GM23338 (cell line): ENCODE measurements around the gene PRR33. TPM values are rescaled to one million over a fixed set of nuclear protein-coding genes. Genes with fewer than 3 reads are reported as not detected.

Experiments
- ATAC-seq: fragments of 200-7000 bp; cut with Tn5 transposase; 3 replicates; pipeline ENCODE4 v1.9.1; 2020
- DNase-seq: peaks from one replicate; pipeline ENCODE4 v3.0.0-alpha.2; 2015; ENCODE audit warnings: low spot score
- H2AFZ ChIP-seq: fragments of 200-600 bp; sonication (generic); 2 replicates; pipeline ENCODE4 v1.8.0; 2016; ENCODE audit warnings: antibody characterized with exemption, mild to moderate bottlenecking, moderate library complexity
- H3F3A ChIP-seq: fragments of 200-600 bp; sonication (generic); replicated peaks from 2 replicates; pipeline ENCODE4 v1.8.0; 2017; ENCODE audit warnings: antibody characterized with exemption, mixed run types, low read depth
- H3K27ac ChIP-seq: fragments of 200-600 bp; sonication (generic); 2 replicates; pipeline ENCODE4 v1.6.1; 2016; ENCODE audit warnings: low read depth
- H3K27me3 ChIP-seq: fragments of 200-600 bp; sonication (generic); 2 replicates; pipeline ENCODE4 v1.8.0; 2016; ENCODE audit warnings: mild to moderate bottlenecking, mixed run types, moderate library complexity; ENCODE audit not compliant: insufficient read depth
- H3K36me3 ChIP-seq: fragments of 200-600 bp; sonication (generic); 2 replicates; pipeline ENCODE4 v1.8.0; 2016; ENCODE audit warnings: mild to moderate bottlenecking; ENCODE audit not compliant: insufficient read depth
- H3K4me1 ChIP-seq: fragments of 200-600 bp; sonication (generic); 2 replicates; pipeline ENCODE4 v1.8.0; 2016; ENCODE audit warnings: mild to moderate bottlenecking, moderate library complexity; ENCODE audit not compliant: insufficient read depth
- H3K4me2 ChIP-seq: fragments of 200-600 bp; sonication (generic); 2 replicates; pipeline ENCODE4 v1.7.1; 2017; ENCODE audit warnings: mixed run types
- H3K4me3 ChIP-seq: fragments of 200-600 bp; sonication (generic); 2 replicates; pipeline ENCODE4 v1.6.1; 2016; ENCODE audit warnings: mixed run types
- H3K79me2 ChIP-seq: fragments of 200-600 bp; sonication (generic); replicated peaks from 2 replicates; pipeline ENCODE4 v1.8.0; 2017; ENCODE audit warnings: mild to moderate bottlenecking; ENCODE audit not compliant: insufficient read depth
- H3K9me2 ChIP-seq: fragments of 200-600 bp; sonication (generic); 2 replicates; pipeline ENCODE4 v1.8.0; 2017; ENCODE audit not compliant: insufficient read depth
- H4K20me1 ChIP-seq: fragments of 200-600 bp; sonication (generic); replicated peaks from 2 replicates; pipeline ENCODE4 v1.8.0; 2017; ENCODE audit warnings: mild to moderate bottlenecking; ENCODE audit not compliant: insufficient read depth
- H3K27ac Mint-ChIP-seq: 2 replicates; pipeline ENCODE4 v1.8.0; 2020; ENCODE audit warnings: inconsistent platforms, mild to moderate bottlenecking, moderate library complexity, mixed read lengths
- H3K27me3 Mint-ChIP-seq: 3 replicates; pipeline ENCODE4 v1.8.0; 2022; ENCODE audit warnings: low read depth, mild to moderate bottlenecking, moderate library complexity, mixed read lengths, inconsistent platforms; ENCODE audit not compliant: insufficient read depth, poor library complexity
- H3K36me3 Mint-ChIP-seq: 3 replicates; pipeline ENCODE4 v1.8.0; 2021; ENCODE audit warnings: low read depth, mild to moderate bottlenecking, inconsistent platforms, moderate library complexity, mixed read lengths
- H3K4me1 Mint-ChIP-seq: 3 replicates; pipeline ENCODE4 v1.8.0; 2020; ENCODE audit warnings: mild to moderate bottlenecking, inconsistent platforms, mixed read lengths
- H3K4me3 Mint-ChIP-seq: 3 replicates; pipeline ENCODE4 v1.8.0; 2021; ENCODE audit warnings: moderate library complexity, mild to moderate bottlenecking, inconsistent platforms, mixed read lengths
- H3K9me3 Mint-ChIP-seq: 3 replicates; pipeline ENCODE4 v1.8.0; 2020; ENCODE audit warnings: moderate library complexity, mild to moderate bottlenecking, inconsistent platforms, mixed read lengths
- CREB1 ChIP-seq: fragments of 250-450 bp; sonication (Bioruptor Pico); IDR thresholded peaks from 2 replicates; pipeline ENCODE4 v1.5.0; 2020; ENCODE audit warnings: low read depth, mild to moderate bottlenecking, moderate library complexity
- EZH2 ChIP-seq: fragments of 200-600 bp; sonication (generic); IDR thresholded peaks from one replicate; pipeline ENCODE4 v1.8.0; 2017; ENCODE audit warnings: antibody characterized with exemption, mild to moderate bottlenecking, low read depth; ENCODE audit not compliant: unreplicated experiment
- EZH2phosphoT487 ChIP-seq: fragments of 200-600 bp; sonication (generic); IDR thresholded peaks from one replicate; pipeline ENCODE4 v1.8.1; 2018; ENCODE audit warnings: antibody characterized with exemption; ENCODE audit not compliant: unreplicated experiment
- NANOG ChIP-seq: IDR thresholded peaks from 2 replicates; pipeline ENCODE4 v1.6.1; 2016; ENCODE audit warnings: antibody characterized with exemption, borderline replicate concordance
- POLR2AphosphoS5 ChIP-seq: IDR thresholded peaks from 2 replicates; pipeline ENCODE4 v1.6.1; 2016; ENCODE audit warnings: antibody characterized with exemption, low read depth
- REST ChIP-seq: IDR thresholded peaks from one replicate; pipeline ENCODE4 v1.6.1; 2018; ENCODE audit warnings: antibody characterized with exemption; ENCODE audit not compliant: unreplicated experiment
- STAT1 ChIP-seq: IDR thresholded peaks from one replicate; pipeline ENCODE4 v1.6.1; 2016; ENCODE audit warnings: antibody characterized with exemption; ENCODE audit not compliant: unreplicated experiment
- ZNF331 ChIP-seq: fragments of 250-450 bp; sonication (Bioruptor Pico); IDR thresholded peaks from 2 replicates; pipeline ENCODE4 v1.5.0; 2020; ENCODE audit warnings: low read depth, mild to moderate bottlenecking, moderate library complexity
- ZNF462 ChIP-seq: fragments of 250-450 bp; sonication (Bioruptor Pico); IDR thresholded peaks from 2 replicates; pipeline ENCODE4 v1.5.0; 2020; ENCODE audit warnings: mild to moderate bottlenecking, moderate library complexity
- polyA plus RNA-seq: library from polyadenylated mRNA; unstranded; fragments of >200 nt; fragmentation: Nextera tagmentation; extraction: Ambion mirVana; gene quantifications from 2 replicates; pipeline ENCODE4 v1.2.1, GENCODE V29; 2016
- total RNA-seq: library from RNA; depleted of rRNA; stranded (reverse); fragments of >200 nt; shearing (Covaris generic); gene quantifications from 2 replicates; pipeline ENCODE4 v1.2.3, GENCODE V29; 2014
- TF ChIP-seq, protein P1 (sequence below): IDR thresholded peaks from 2 replicates; pipeline ENCODE4 v1.6.1; 2016; ENCODE audit warnings: antibody characterized with exemption

PRR33 gene
- total and polyA plus RNA-seq, 2 experiments from 2014 or later = not detected

DNA sequence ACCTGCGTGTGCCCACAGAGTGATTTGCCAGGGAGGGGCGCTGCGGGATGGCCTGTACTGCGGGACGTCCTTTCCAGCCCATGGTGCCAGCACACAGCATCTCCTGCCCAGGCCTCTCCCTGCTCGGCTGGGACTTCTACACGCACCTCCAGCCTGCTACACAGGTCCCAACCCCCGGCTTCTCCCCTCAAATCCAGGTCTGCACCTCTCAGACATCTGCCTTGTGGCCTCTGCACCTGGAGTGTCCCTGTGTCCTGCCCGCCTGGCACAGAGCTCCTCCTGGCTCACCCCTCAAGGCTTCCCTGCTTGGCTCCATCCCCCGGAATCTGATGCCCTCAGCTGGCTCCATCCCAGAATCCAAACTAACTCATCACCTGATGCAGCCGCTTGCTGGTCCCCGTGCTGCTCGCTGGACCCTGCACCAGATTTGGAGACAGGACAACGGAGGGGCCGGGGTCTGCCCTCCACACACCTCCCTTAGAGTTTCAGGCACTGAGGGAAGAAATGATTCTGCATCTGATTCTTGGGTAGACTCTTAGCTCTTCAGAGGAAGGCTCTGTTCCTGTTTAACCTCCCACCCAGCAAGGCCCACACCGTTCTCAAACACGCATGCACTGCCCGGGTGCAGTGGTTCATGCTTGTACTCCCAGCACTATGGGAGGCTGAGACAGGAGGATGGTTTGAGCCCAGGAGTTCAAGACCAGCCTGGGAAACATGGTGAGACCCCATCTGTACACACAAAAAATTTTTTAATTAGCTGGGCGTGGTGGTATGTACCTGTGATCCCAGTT is 42.9 kb downstream of the PRR33 start (continued):
- no peak for TF ChIP-seq EZH2phosphoT487
- TF ChIP-seq, protein P1, sequence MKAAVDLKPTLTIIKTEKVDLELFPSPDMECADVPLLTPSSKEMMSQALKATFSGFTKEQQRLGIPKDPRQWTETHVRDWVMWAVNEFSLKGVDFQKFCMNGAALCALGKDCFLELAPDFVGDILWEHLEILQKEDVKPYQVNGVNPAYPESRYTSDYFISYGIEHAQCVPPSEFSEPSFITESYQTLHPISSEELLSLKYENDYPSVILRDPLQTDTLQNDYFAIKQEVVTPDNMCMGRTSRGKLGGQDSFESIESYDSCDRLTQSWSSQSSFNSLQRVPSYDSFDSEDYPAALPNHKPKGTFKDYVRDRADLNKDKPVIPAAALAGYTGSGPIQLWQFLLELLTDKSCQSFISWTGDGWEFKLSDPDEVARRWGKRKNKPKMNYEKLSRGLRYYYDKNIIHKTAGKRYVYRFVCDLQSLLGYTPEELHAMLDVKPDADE = no peak
- TF ChIP-seq ZNF331 (CRISPR knock-in tag) = no peak
- TF ChIP-seq POLR2AphosphoS5 = no peak
- no peak for TF ChIP-seq EZH2
- no peak for TF ChIP-seq CREB1 (CRISPR knock-in tag)

- no peak overlapping the region for H3K4me3 ChIP-seq
- H3F3A ChIP-seq = no peaks in the 10 kb centered on the region
- ATAC-seq (no peak), DNase-seq (no peak)
- peaks cover 12% of the 10 kb centered on the region for H3K27me3 Mint-ChIP-seq
- H3K27ac Mint-ChIP-seq = no peak overlapping the region
- no peaks in the 10 kb centered on the region for H3K4me1 Mint-ChIP-seq
- H3K79me2 ChIP-seq = no peaks in the 10 kb centered on the region
- H3K27me3 ChIP-seq = no peaks in the 10 kb centered on the region
- H3K9me3 Mint-ChIP-seq = no peaks in the 10 kb centered on the region; the same call in 2 of the 3 replicates
- no peak overlapping the region for H2AFZ ChIP-seq
- no peaks in the 10 kb centered on the region for H3K36me3 ChIP-seq
- no peaks in the 10 kb centered on the region for H3K36me3 Mint-ChIP-seq
- no peak overlapping the region for H3K4me3 Mint-ChIP-seq
- H4K20me1 ChIP-seq = no peaks in the 10 kb centered on the region
- H3K4me1 ChIP-seq = no peaks in the 10 kb centered on the region
- H3K9me2 ChIP-seq = no peaks in the 10 kb centered on the region
- no peak overlapping the region for H3K4me2 ChIP-seq
- no peak overlapping the region for H3K27ac ChIP-seq
- TF ChIP-seq REST (no peak), CREB1 (CRISPR knock-in tag) (no peak), ZNF462 (CRISPR knock-in tag) (no peak), EZH2 (no peak), EZH2phosphoT487 (no peak), NANOG (no peak), STAT1 (no peak)
- TF ChIP-seq, protein P1 = no peak
These were observed 43.6 kb downstream of the PRR33 start for GRCh38 chr11:1847926-1848639.
